Mucosa of descending colon (tissue), 3 donors: ENCODE results near the gene FAM222B. TPM values are rescaled to one million over a fixed set of nuclear protein-coding genes. Genes with fewer than 3 reads are reported as not detected.

Experiments used
- microRNA-seq: library from miRNA; unstranded; fragments of <30 nt; microRNA quantifications from one replicate; pipeline ENCODE4, GENCODE V29; 2019
- total RNA-seq, 3 donors: library from RNA; stranded (reverse); fragmentation: NEBNext Ultra II Directional in 2 of 3; extraction: Animal tissue kit (Norgen Biotek cat#: 25700) in 2 of 3; gene quantifications; one replicate each; pipeline versions ENCODE4 v1.2.1 to v1.2.4, GENCODE V29; 2021 to 2023
- donor health status: DM: no; HTN: no; CAD: no; lungs with moderate emphysema.
- donor health status: DM: no; HTN: no; CAD: no.
- donor health status: DM: no; HTN: yes; CAD: no.

FAM222B gene
- total RNA-seq, 3 donors from 2014 or later: 25.3 to 40.0 (median 30.0) TPM

Small RNAs within 50 kb of the gene (microRNA-seq; reads per million reads assigned to microRNA genes)
- gene MIR451B: not detected

Other genes with a start within 250 kb of the FAM222B start
- gene SPAG5, start 243.8 kb downstream of the FAM222B start, total RNA-seq: 10 to 100 TPM in 2 of 3 donors, 1 to 10 TPM in 1; 7.2 to 30.3 (median 15.1) TPM
- gene RSKR, start 228.6 kb downstream of the FAM222B start, total RNA-seq: 10 to 100 TPM; 10.0 to 15.1 (median 11.1) TPM
- 100 to 1,000 TPM; 131 to 159 (median 134) TPM for gene BLTP2, start 197.6 kb downstream of the FAM222B start, total RNA-seq
- gene SDF2, start 180.9 kb downstream of the FAM222B start, total RNA-seq: 10 to 100 TPM; 55.0 to 67.5 (median 56.3) TPM
- 10 to 100 TPM; 47.8 to 97.7 (median 60.7) TPM for gene SUPT6H, start 180.6 kb downstream of the FAM222B start, total RNA-seq
- gene PROCA1, start 130.9 kb downstream of the FAM222B start, total RNA-seq: 1 to 10 TPM; 1.3 to 2.0 (median 1.8) TPM
- gene RAB34, start 124.9 kb downstream of the FAM222B start, total RNA-seq: 10 to 100 TPM in 2 of 3 donors, 1 to 10 TPM in 1; 6.5 to 74.4 (median 19.3) TPM
- 1,000 to 10,000 TPM; 1,144 to 1,252 (median 1,216) TPM for gene RPL23A, start 122.8 kb downstream of the FAM222B start, total RNA-seq
- gene TLCD1, start 116.6 kb downstream of the FAM222B start, total RNA-seq: 10 to 100 TPM in 2 of 3 donors, 1 to 10 TPM in 1; 4.8 to 21.3 (median 16.8) TPM
- 1 to 10 TPM; 3.4 to 7.9 (median 6.8) TPM for gene NEK8, start 114.0 kb downstream of the FAM222B start, total RNA-seq
- 100 to 1,000 TPM in 2 of 3 donors, 10 to 100 TPM in 1; 66.0 to 166 (median 126) TPM for gene TRAF4, start 98.8 kb downstream of the FAM222B start, total RNA-seq
- 10 to 100 TPM; 28.6 to 38.7 (median 35.9) TPM for gene ERAL1, start 12.2 kb upstream of the FAM222B start, total RNA-seq
- gene FLOT2, start 54.9 kb upstream of the FAM222B start, total RNA-seq: 10 to 100 TPM; 87.9 to 98.0 (median 89.8) TPM
- 10 to 100 TPM in 1 of 3 donors, 1 to 10 TPM in 2; 7.1 to 10.1 (median 7.3) TPM for gene DHRS13, start 60.3 kb upstream of the FAM222B start, total RNA-seq
- 10 to 100 TPM; 35.9 to 59.7 (median 39.2) TPM for gene PHF12, start 108.7 kb upstream of the FAM222B start, total RNA-seq
- gene SEZ6, start 163.2 kb upstream of the FAM222B start, total RNA-seq: 1 to 10 TPM in 1 of 3 donors, under 1 TPM in 1, not detected in 1; 0.31 to 1.0 TPM
- gene PIPOX, start 200.4 kb upstream of the FAM222B start, total RNA-seq: 1 to 10 TPM in 2 of 3 donors, under 1 TPM in 1; 0.75 to 7.4 (median 1.3) TPM